HG03175 (cell line): Measurements from ENCODE around the gene OSBPL1A.

Experiments
- ATAC-seq: cut with Tn5 transposase; IDR thresholded peaks from one replicate; pipeline ENCODE4 v1.9.1; 2021; ENCODE audit warnings: mild to moderate bottlenecking, moderate library complexity; ENCODE audit not compliant: unreplicated experiment

Gene OSBPL1A

GRCh38 chr18:24138409-24138788 lies 259.2 kb downstream of the OSBPL1A start:
- ATAC-seq: no peak

GRCh38 chr18:24136967-24137373 lies 260.7 kb downstream of the OSBPL1A start:
- ATAC-seq: no peak

GRCh38 chr18:24130494-24130893 lies 267.1 kb downstream of the OSBPL1A start:
- no peak for ATAC-seq

GRCh38 chr18:24128700-24129099 lies 268.9 kb downstream of the OSBPL1A start:
- no peak for ATAC-seq

- ATAC-seq: no peak
These were observed 269.9 kb downstream of the OSBPL1A start for GRCh38 chr18:24127735-24128134.

- ATAC-seq: no peak
These were observed 271.3 kb downstream of the OSBPL1A start for GRCh38 chr18:24126155-24126961.

GRCh38 chr18:24121625-24122024 lies 276.0 kb downstream of the OSBPL1A start:
- ATAC-seq: no peak

GRCh38 chr18:24120676-24121075 lies 276.9 kb downstream of the OSBPL1A start:
- ATAC-seq: no peak

- ATAC-seq: peak; percentile 84
These were observed 278.7 kb downstream of the OSBPL1A start for GRCh38 chr18:24118750-24119577.

GRCh38 chr18:24115628-24116027 lies 282.0 kb downstream of the OSBPL1A start:
- ATAC-seq: no peak

- ATAC-seq: no peak
These were observed 282.6 kb downstream of the OSBPL1A start for GRCh38 chr18:24114924-24115549.

- no peak for ATAC-seq
These were observed 284.6 kb downstream of the OSBPL1A start for GRCh38 chr18:24112874-24113615.

- no peak for ATAC-seq
These were observed 285.2 kb downstream of the OSBPL1A start for GRCh38 chr18:24112464-24112863.
